ENCODE results near the gene PAFAH1B2. TPM values are rescaled to one million over a fixed set of nuclear protein-coding genes. Genes with fewer than 3 reads are reported as not detected.
"Not testable (repeated sequence)": the region's sequence is repeated elsewhere in the genome, so short reads cannot be mapped to it uniquely, and the experiment has no call there.

The PAFAH1B2 gene
- total RNA-seq, 1 donor from 2014 or later, result 77.2 TPM

GRCh38 chr11:117127171-117127901, 16.8 kb upstream of the PAFAH1B2 start:
- no peak for DNase-seq (ENCODE audit: low spot score)

- DNase-seq (ENCODE audit: low spot score), result no peak
Measured at GRCh38 chr11:117128289-117128688, 15.8 kb upstream of the PAFAH1B2 start.

GRCh38 chr11:117130396-117130795, 13.7 kb upstream of the PAFAH1B2 start:
- not testable (repeated sequence) for DNase-seq (ENCODE audit: low spot score)

GRCh38 chr11:117130879-117131278, 13.2 kb upstream of the PAFAH1B2 start:
- no peak for DNase-seq (ENCODE audit: low spot score)

GRCh38 chr11:117134431-117134830, 9.7 kb upstream of the PAFAH1B2 start:
- DNase-seq (ENCODE audit: low spot score), result no peak

GRCh38 chr11:117134979-117135378, 9.1 kb upstream of the PAFAH1B2 start:
- DNase-seq (ENCODE audit: low spot score), result not testable (repeated sequence)

GRCh38 chr11:117137223-117138086, 6.6 kb upstream of the PAFAH1B2 start:
- DNase-seq (ENCODE audit: low spot score), result not testable (repeated sequence)

GRCh38 chr11:117143390-117143789, 697 bp upstream of the PAFAH1B2 start:
- DNase-seq (ENCODE audit: low spot score), result no peak

GRCh38 chr11:117144477-117145392, 648 bp downstream of the PAFAH1B2 start:
- peak; percentile 57 for DNase-seq (ENCODE audit: low spot score)

- DNase-seq (ENCODE audit: low spot score), result no peak
Measured at GRCh38 chr11:117145393-117145761, 1.3 kb downstream of the PAFAH1B2 start.

- DNase-seq (ENCODE audit: low spot score), result no peak
Measured at GRCh38 chr11:117146521-117146920, 2.4 kb downstream of the PAFAH1B2 start.

GRCh38 chr11:117152066-117152465, 8.0 kb downstream of the PAFAH1B2 start:
- no peak for DNase-seq (ENCODE audit: low spot score)

- DNase-seq (ENCODE audit: low spot score), result no peak
Measured at GRCh38 chr11:117154468-117154867, 10.4 kb downstream of the PAFAH1B2 start.

GRCh38 chr11:117157507-117157906, 13.4 kb downstream of the PAFAH1B2 start:
- no peak for DNase-seq (ENCODE audit: low spot score)

GRCh38 chr11:117159892-117160291, 15.8 kb downstream of the PAFAH1B2 start:
- no peak for DNase-seq (ENCODE audit: low spot score)

GRCh38 chr11:117160826-117161225, 16.7 kb downstream of the PAFAH1B2 start:
- DNase-seq (ENCODE audit: low spot score), result no peak

- no peak for DNase-seq (ENCODE audit: low spot score)
Measured at GRCh38 chr11:117166491-117166890, 22.4 kb downstream of the PAFAH1B2 start.

GRCh38 chr11:117169736-117170135, 25.6 kb downstream of the PAFAH1B2 start:
- no peak for DNase-seq (ENCODE audit: low spot score)

GRCh38 chr11:117170210-117170609, 26.1 kb downstream of the PAFAH1B2 start:
- DNase-seq (ENCODE audit: low spot score), result no peak

GRCh38 chr11:117171007-117171403, 26.9 kb downstream of the PAFAH1B2 start:
- DNase-seq (ENCODE audit: low spot score), result no peak

- no peak for DNase-seq (ENCODE audit: low spot score)
Measured at GRCh38 chr11:117171404-117172061, 27.4 kb downstream of the PAFAH1B2 start.

Data from ureter (tissue), 1 donor.